Right renal cortex interstitium (tissue), 3 donors: Measurements from ENCODE around the gene PRPH. TPM values are rescaled to one million over a fixed set of nuclear protein-coding genes. Genes with fewer than 3 reads are reported as not detected.
"Not testable (repeated sequence)": the region's sequence is repeated elsewhere in the genome, so short reads cannot be mapped to it uniquely, and the experiment has no call there.

Experiments used
- DNase-seq, 3 donors: peaks; one replicate each; pipeline ENCODE4 v3.0.0-alpha.2; 2013; ENCODE audit warnings: low read depth in 3 of 3, low spot score in 2 of 3
- polyA plus RNA-seq, 3 donors: library from polyadenylated mRNA; unstranded; fragments of 120-200 nt; gene quantifications; one replicate each; pipeline ENCODE4 v1.2.1, GENCODE V29; 2013; ENCODE audit not compliant: insufficient read length in 3 of 3

Gene PRPH
- polyA plus RNA-seq = under 1 TPM; 0.17 to 0.28 (median 0.27) TPM

DNA sequence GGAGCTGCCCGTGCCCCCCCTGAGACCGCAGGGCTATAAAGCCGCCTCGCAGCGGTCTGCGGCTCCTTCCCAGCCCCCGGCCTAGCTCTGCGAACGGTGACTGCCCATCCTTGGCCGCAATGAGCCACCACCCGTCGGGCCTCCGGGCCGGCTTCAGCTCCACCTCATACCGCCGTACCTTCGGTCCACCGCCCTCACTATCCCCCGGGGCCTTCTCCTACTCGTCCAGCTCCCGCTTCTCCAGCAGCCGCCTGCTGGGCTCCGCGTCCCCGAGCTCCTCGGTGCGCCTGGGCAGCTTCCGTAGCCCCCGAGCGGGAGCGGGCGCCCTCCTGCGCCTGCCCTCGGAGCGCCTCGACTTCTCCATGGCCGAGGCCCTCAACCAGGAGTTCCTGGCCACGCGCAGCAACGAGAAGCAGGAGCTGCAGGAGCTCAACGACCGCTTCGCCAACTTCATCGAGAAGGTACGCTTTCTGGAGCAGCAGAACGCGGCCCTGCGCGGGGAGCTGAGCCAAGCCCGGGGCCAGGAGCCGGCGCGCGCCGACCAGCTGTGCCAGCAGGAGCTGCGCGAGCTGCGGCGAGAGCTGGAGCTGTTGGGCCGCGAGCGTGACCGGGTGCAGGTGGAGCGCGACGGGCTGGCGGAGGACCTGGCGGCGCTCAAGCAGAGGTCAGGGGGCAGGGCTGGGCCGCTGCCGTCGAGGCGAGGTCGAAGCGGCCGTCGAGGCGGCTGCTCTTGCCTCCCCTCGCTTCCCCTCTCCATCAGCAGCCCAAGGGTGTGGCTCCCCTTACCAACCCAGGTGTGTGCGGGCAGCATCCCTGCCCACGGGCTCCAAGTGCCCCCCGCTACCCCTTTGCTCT, at the start of gene PRPH:
TSS of gene PRPH (plus strand) at position 66 of the 855 bp plus-strand sequence. CDS start at position 120, 54 bp downstream.
- no peak for DNase-seq

DNA sequence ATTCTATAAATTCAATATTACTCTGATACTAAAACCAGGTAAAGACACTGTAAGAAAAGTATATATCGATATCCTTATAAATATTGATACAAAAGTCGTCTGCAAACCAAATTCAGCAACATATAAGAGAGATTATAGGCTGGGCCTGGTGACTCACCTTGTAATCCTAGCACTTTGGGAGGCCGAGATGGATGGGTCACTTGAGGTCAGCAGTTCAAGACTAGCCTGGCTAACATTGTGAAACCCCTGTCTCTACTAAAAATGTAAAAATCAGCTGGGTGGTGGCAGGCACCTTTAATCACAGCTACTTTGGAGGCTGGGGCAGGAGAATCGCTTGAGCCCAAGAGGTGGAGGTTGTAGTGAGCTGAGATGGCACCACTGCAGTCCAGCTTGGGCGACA, 43.6 kb upstream of the PRPH start:
- no peak for DNase-seq

DNA sequence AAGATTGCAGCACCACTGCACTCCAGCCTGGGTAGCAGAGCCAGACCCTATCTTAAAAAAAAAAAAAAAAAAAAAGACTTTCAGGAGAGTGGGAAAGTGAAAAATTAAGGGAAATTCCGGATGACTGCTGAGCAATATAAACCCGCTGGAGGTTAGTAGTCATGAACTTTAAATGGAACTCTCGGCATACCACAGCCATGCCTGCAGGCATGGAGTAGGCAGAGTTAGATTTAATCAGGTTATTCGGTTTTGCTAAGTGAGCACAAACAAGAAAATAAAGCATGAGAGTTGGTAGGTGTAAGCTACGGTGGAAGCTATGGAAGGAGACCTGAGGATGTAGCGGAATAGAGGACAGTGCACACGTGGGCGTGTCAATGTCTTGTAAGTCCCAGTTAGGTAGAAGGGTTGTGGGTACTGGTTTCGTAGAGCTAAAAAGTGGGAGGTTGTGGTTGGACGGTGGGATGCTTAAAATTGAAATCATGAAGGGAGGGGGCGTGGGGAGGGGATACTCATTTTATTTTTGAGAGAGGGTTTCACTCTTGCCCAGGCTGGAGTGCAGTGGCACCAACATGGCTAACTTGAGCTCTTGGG, 41.8 kb upstream of the PRPH start:
- no peak for DNase-seq

DNA sequence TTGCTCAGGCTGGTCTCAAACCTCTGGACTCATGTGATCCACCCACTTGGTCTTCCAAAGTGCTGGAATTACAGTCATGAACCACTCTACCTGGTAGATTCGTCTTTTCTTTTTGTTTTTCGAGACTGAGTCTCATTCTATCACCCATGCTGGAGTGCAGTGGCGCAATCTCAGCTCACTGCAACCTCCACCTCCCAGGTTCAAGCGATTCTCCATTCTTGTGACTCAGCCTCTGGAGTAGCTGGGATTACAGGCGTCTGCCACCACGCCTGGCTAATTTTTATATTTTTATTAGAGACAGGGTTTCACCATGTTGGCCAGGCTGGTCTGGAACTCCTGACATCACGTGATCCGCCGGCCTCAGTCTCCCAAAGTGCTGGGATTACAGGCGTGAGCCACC, 39.5 kb upstream of the PRPH start:
- DNase-seq = not testable (repeated sequence)

DNA sequence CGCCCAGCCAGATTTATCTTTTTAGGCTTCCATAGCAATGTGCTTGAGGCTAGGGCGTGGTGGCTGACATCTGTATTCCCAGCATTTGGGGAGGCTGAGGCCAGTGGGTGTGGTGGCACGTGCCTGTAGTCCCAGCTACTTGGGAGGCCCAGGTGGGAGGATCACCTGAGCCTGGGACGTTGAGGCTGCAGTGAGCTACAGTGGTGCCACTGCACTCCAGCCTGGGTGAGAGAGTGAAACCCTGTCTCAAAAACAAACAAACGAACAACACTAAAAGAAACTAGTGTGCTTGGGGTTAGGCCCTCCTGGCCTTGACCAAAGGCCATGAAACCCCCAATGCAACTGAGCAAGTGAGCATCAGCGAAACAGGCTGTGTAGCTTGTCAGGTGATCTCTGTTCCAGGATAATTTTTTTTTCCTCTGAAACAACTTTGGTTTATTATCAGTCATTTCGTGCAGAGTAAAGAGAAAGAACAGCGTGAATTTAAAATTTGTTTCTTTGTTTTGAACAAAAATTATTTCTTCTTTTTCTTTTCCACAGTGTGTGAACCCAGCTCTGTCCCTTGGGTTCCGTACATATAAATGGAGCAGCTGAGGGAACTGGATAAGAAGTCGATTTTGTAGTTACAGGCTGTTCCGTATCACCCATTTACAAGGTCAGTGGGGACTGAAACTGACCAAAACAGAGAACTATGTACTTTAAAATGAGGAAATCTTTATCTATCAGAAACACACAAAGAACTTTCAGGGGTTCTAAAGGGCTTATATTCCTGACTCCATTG, 38.9 kb upstream of the PRPH start:
- DNase-seq = no peak

DNA sequence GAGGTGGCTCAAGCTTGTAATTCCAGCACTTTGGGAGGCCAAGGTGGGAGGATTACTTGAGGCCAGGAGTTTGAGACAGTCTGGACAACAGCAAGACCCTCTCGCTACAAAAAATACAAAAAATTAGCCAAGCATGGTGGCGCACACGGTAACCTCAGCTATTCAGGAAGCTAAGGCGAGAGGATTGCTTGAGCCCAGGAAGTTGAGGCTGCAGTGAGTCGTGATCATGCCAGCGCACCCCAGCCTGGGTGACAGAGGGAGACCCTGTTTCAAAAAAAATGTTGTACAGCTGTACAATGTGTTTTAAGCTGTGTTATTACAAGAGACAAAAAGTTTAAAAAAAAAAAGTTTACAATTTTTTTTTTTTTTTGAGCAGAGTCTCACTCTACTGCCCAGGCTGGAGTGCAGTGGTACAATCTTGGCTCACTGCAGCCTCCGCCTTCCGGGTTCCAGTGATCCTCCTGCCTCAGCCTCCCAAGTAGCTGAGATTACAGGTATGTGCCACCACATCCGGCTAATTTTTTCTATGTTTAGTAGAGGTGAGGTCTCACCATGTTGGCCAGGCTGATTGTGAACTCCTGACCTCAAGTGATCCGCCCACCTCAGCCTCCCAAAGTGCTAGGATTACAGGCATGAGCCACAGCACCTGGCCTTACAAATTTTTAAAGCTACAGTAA, 37.3 kb upstream of the PRPH start:
- DNase-seq = not testable (repeated sequence)

DNA sequence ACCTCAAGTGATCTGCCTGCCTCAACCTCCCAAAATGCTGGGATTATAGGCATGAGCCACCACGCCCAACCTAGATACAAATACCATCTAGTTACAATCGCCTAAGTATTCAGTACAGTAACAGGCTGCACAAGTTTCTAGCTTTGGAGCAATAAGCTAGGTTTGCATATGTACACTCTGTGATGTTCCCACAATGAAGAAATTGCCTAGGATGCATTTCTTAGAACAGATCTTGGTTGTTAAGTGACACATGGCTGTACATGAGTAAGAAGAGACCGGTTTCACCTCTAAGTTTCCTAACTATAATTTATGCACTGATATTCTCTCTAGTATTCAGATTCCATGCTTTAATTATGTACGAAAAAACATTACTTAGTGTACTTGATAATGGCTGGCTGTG, 35.5 kb upstream of the PRPH start:
- DNase-seq = no peak

DNA sequence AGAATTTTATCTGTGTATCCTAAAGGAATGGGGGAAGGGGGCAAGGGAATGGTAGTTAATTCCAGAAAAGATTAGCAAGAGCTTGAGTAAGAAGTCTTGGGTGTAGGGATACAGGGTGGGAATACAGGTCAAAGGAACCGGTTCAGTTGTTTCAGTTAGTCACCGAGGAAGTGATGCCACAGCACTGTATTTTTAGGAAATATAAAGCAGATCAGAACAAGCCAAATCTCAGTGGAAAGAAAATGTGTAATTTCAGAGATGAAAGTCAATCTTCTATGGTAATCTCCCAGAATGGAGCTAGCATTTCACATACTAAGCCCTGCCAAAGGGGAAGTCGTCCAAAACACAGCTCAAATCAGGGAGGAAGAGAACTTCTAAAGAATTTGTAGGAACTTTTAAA, 34.8 kb upstream of the PRPH start:
- no peak for DNase-seq

DNA sequence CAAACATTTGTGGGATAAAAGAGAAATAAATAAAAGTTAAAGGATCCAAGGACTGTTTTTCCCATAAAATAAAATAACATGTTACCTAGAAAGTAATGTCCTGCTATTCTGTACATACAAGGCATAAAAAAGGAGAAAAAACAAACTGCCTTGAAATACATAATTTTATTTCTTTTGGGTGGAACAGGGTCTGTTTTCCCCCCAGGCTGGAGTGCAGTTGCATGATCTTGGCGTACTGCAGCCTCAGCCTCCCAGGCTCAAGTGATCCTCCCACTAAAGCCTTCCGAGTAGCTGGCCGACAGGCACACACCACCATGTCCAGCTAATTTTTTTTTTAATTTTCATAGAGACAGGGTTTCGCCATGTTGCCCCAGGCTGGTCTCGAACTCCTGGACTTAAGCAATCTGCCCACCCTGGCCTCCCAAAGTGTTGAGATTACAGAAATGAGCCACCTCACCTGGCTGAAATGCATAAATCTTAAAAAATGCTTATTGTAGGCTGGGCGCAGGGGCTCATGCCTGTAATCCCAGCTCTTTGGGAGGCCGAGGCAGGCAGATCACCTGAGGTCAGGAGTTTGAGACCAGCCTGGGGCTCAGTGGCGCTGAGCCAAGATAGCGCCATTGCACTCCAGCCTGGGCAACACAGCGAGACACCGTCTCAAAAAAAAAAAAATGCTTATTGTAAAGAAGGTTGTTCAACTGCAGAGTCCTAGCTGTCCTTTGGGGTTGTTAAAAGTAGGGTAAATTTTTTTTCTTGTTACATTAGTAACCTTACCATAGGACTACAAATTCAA, 34.2 kb upstream of the PRPH start:
- DNase-seq = no peak

DNA sequence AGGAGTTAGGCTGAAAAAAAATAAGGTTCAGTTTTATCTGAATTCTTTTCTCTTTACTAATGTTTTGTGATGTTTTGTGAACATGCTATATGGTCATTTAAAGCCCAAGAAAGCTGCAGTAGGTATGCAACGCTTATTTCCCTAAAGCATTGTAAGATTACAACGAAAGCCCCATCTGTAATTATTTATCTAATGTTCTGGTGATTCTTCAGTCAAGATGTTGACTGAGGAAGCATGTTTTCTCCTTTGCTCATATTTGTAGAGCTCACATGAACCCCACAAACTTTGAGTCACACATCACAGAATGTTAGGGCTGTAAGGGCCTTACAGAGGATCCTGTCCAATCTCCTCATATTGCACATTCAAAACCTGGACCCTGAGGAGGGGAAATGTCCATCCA, 33.2 kb upstream of the PRPH start:
- no peak for DNase-seq

DNA sequence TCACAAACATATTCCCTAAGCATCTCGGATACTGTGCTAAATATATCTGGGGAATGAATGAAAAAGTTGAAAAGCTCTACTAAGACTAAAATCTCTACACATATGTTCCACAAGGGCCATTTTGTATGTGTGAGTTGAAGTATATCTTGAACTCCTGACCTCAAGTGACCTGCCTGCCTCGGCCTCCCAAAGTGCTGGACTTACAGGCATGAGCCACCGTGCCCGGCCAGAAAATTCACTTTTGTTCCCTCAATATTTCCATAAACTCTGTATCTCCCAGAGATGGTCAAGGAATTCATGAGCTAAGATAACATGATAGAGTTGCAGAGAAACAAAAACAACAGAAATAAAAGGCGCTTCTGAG, 31.6 kb upstream of the PRPH start:
- DNase-seq = no peak

DNA sequence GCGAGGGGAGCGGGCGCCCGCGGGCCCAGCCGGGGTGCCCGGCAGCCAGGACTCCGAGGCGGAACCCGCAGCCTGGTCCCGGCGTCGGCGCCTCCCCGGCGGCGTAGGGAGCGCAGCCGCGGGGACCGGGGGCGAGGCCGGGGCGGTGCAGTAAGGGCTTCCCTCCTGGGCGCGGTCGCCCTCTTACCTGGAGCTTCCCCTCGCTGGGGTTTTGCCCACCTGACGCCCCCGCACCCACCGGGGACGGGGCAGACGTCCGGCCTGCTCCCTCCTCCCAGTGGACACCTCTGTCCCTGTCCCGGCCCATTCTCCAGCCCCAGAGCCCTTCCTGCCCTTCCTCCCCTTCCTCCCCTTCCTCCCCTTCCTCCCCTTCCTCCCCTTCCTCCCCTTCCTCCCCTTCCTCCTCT, 30.5 kb upstream of the PRPH start:
- DNase-seq = no peak

DNA sequence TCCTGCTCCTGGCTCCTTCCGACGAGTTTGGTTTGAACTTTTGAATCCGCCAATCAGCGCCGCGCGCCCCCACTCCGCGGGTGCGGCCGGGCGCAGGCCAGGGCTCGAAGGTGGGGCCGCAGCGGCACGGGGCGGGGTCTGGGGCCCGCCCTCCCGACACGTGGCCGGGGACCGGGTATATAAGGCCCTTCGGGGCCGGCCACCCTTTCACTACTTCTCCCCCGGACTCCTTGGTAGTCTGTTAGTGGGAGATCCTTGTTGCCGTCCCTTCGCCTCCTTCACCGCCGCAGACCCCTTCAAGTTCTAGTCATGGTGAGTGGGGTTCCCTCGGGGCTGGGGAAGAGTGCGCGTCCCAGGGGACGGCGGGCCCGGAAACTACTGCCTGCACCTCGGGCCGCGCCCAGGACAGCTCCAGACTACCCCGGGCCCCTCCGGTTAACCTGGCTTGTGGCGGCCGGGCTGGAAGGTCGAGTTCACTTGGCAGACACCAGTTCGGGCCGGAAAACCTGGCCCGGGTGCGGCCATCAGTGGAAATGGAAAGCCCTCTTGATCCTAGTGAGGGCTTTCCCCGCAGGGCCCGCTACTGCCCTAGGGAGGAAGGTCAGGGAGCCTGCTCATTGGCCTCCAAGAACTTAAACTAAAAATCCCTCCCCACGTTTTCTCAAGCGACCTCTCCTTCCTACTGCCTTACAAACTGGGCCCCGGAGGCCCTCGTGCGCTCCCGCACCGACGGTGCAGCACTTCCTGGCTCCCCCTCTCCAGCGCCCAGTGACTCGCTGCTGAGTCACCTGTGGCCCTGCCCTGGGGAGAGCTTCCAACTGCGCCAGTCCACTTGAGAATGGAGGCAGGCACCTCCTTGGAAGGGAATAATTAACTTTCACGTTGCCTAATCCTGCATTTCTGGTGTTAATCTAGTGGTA, 29.8 kb upstream of the PRPH start, which contains the start of gene TUBA1C:
TSS of gene TUBA1C (plus strand) at position 210 of the 920 bp plus-strand sequence. CDS start at position 310, 100 bp downstream.
- DNase-seq = peak; percentile 71 to 80 (median 78)

DNA sequence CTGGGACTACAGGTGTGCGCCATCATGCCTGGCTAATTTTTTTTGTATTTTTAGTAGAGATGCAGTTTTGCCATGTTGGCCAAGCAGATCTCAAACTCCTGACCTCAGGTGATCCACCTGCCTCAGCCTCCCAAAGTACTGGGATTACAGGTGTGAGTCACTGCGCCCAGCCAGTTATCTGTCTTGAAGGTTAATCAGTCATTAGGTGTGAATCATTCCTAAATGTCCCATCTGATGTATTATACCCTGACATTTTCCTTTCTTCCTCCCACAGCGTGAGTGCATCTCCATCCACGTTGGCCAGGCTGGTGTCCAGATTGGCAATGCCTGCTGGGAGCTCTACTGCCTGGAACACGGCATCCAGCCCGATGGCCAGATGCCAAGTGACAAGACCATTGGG, 25.8 kb upstream of the PRPH start:
- not testable (repeated sequence) for DNase-seq

DNA sequence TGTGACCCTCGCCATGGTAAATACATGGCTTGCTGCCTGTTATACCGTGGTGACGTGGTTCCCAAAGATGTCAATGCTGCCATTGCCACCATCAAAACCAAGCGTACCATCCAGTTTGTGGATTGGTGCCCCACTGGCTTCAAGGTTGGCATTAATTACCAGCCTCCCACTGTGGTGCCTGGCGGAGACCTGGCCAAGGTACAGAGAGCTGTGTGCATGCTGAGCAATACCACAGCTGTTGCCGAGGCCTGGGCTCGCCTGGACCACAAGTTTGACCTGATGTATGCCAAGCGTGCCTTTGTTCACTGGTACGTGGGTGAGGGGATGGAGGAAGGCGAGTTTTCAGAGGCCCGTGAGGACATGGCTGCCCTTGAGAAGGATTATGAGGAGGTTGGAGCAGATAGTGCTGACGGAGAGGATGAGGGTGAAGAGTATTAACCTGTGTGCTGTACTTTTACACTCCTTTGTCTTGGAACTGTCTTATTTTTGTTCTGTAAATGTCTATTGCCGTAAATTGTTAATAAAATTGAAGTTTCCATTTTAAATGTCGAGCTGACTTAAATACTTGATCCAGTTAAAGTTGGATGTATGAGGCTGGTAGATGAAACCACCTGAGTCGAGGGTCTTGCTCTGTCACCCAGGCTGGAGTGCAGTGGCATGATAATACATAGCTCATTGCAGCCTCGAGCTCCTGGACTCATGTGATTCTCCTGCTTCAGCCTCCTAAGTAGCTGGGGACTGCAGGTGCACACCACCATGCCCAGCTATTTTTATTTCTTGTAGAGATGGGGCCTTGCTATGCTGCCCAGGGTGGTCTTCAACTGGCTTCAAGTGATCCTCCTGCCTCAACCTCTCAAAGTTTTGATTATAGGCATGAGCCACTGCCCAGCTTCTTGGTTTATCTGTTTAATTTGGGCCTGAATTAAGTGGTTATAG, 21.9 kb upstream of the PRPH start:
- DNase-seq = no peak

DNA sequence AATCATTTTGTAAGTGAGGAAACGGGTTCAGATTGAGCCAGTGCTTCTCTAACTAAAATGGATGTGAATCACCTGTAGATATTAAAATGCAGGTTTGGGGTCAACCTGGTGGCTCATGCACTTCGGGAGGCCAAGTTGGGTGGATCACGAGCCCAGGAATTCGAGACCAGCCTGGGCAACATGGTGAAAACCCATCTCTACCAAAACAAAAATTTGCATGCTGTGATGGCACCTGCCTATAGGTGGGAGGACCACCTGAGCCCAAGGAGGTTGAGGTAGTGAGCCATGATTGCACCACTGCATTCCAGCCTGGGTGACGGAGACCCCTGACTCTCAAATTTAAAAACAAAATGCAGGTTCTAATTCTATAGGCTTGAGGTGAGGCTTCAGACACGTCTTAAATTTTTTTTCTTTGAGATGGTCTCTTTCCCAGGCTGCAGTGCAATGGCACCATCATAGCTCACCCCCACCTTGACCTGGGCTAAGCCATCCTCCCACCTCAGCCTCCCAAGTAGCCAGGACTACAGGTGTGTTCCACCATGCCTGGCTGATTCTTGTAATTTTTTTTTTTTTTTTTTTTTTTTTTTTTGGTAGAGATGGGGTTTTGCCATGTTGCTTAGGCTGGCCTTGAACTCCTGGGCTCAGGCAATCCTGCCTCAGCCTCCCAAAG, 21.1 kb upstream of the PRPH start:
- DNase-seq = no peak

DNA sequence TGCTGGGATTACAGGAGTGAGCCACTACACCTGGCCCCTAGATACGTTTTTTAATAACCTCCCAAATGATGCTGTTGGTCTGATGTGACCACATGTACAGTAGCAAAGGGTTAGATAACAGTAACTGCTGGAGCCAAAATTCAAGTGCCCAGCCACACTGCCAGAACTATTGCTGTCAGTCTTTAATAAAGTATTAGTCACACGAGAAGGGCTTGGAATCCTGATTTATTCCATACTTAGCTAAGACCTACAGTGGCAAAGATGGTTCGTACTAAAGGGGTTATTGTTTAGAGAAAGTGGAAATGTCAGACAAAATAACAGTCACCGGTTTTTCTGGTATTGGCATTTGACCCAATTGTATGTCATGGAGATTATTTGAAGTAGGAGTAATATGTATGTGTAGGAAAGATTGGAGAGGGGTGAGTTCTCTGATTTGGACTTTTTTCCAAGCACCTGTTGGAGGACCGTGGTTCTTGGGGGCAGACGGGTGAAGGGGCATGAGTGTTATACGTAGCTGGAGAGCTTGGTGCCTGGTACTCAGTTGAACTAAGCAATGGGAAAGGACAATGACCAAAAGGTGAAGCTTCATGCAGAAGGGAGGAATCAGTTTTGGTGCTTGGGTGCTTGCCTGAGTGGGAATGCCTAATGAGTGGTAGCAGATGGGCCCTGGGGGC, 20.4 kb upstream of the PRPH start:
- DNase-seq = no peak
